K562 (cell line): ENCODE measurements around the gene ASB15. TPM values are rescaled to one million over a fixed set of nuclear protein-coding genes. Genes with fewer than 3 reads are reported as not detected.
A peak's percentile ranks its signal among the peaks of the same experiment; 100 is the strongest.

Source experiments
- CTCF ChIP-seq, 3 experiments: IDR thresholded peaks in 2 of 3; conservative IDR thresholded peaks in 1 of 3; 2 replicates each; pipeline ENCODE4 v1.5.1; 2011 to 2012; ENCODE audit warnings: low read length in 3 of 3, mild to moderate bottlenecking in 3 of 3, control low read depth in 2 of 3, improper control_type of control experiment in 1 of 3, inconsistent platforms in 1 of 3, low read depth in 1 of 3, mixed read lengths in 1 of 3, moderate library complexity in 1 of 3; ENCODE audit not compliant: insufficient read depth in 2 of 3
- HOMEZ ChIP-seq: fragments of 250-450 bp; sonication (Bioruptor Pico); IDR thresholded peaks from 2 replicates; pipeline ENCODE4 v1.4.0; 2020; ENCODE audit warnings: mild to moderate bottlenecking, moderate library complexity
- MTA3 ChIP-seq: fragments of 450-650 bp; formaldehyde crosslinking; IDR thresholded peaks from 2 replicates; pipeline ENCODE4 v1.6.1; 2017; ENCODE audit warnings: mild to moderate bottlenecking, borderline replicate concordance
- MYC ChIP-seq, 2 experiments: fragments of 250-450 bp in 1 of 2; sonication (Bioruptor Pico) in 1 of 2; IDR thresholded peaks; 2 replicates each; pipeline versions ENCODE4 v1.5.1 to v1.6.1; 2012 to 2021; ENCODE audit warnings: low read depth in 2 of 2, borderline replicate concordance in 1 of 2, improper control_type of control experiment in 1 of 2, low read length in 1 of 2, mild to moderate bottlenecking in 1 of 2, moderate library complexity in 1 of 2
- POLR2G ChIP-seq: fragments of 200-400 bp; formaldehyde crosslinking; IDR thresholded peaks from 2 replicates; pipeline ENCODE4 v1.6.1; 2017; ENCODE audit warnings: low read depth, mild to moderate bottlenecking, antibody characterized with exemption, low read length, moderate library complexity
- RBFOX2 ChIP-seq: fragments of 200-400 bp; formaldehyde crosslinking; IDR thresholded peaks from 2 replicates; pipeline ENCODE4 v1.6.1; 2017; ENCODE audit warnings: low read depth, mild to moderate bottlenecking, low read length, moderate library complexity
- RCOR1 ChIP-seq, 2 experiments: IDR thresholded peaks; 2 replicates each; pipeline ENCODE4 v1.6.1; 2012; ENCODE audit warnings: low read depth in 2 of 2, low read length in 2 of 2, borderline replicate concordance in 1 of 2, improper control_type of control experiment in 1 of 2
- RREB1 ChIP-seq: fragments of 250-450 bp; sonication (Bioruptor Pico); IDR thresholded peaks from 2 replicates; pipeline ENCODE4 v1.4.0; 2020
- SNRNP70 ChIP-seq: fragments of 200-400 bp; formaldehyde crosslinking; optimal IDR thresholded peaks from 2 replicates; pipeline ENCODE3; 2017; ENCODE audit warnings: low read depth, low read length
- SRSF1 ChIP-seq: fragments of 200-400 bp; formaldehyde crosslinking; IDR thresholded peaks from 2 replicates; pipeline ENCODE4 v1.6.1; 2017; ENCODE audit warnings: mild to moderate bottlenecking, low read depth, low read length, moderate library complexity
- ZNF583 ChIP-seq: fragments of 250-450 bp; sonication (Bioruptor Pico); IDR thresholded peaks from 2 replicates; pipeline ENCODE4 v1.4.0; 2020
- polyA plus RNA-seq, 8 experiments: library from polyadenylated mRNA; depleted of rRNA in 4 of 8; stranded (reverse) in 5 of 8; unstranded in 3 of 8; fragments of >200 nt; fragmentation: Nextera tagmentation in 2 of 8; fragmentation: Illumina TruSeq in 1 of 8; extraction: Ambion mirVana in 2 of 8; extraction: Trizol in 1 of 8; gene quantifications; 2 replicates each; pipeline versions ENCODE4 v1.2.1 to v1.2.3, GENCODE V29; 2011 to 2014; ENCODE audit warnings: inconsistent platforms in 1 of 8, missing spikeins in 1 of 8
- total RNA-seq, 7 experiments: library from RNA; depleted of rRNA in 6 of 7; stranded (reverse); fragments of >200 nt in 6 of 7; fragmentation: Illumina TruSeq in 2 of 7; extraction: Trizol in 2 of 7; gene quantifications; 2 replicates each; pipeline versions ENCODE4 v1.2.1 to v1.2.3, GENCODE V29; 2011 to 2021; ENCODE audit warnings: low replicate concordance in 1 of 7
- TF ChIP-seq, protein P1 (sequence below), 2 experiments: fragments of 450-650 bp; conservative IDR thresholded peaks; 2 replicates each; pipeline ENCODE4 v1.6.1; 2017; ENCODE audit warnings: mild to moderate bottlenecking in 2 of 2, moderate library complexity in 2 of 2

ASB15 gene
- total and polyA plus RNA-seq, 9 of the 15 experiments (the other 6 are each of a cell fraction or from before 2014, with no cell fraction given), result 0.03 to 0.14 (median 0.04) TPM; not detected in 3

DNA sequence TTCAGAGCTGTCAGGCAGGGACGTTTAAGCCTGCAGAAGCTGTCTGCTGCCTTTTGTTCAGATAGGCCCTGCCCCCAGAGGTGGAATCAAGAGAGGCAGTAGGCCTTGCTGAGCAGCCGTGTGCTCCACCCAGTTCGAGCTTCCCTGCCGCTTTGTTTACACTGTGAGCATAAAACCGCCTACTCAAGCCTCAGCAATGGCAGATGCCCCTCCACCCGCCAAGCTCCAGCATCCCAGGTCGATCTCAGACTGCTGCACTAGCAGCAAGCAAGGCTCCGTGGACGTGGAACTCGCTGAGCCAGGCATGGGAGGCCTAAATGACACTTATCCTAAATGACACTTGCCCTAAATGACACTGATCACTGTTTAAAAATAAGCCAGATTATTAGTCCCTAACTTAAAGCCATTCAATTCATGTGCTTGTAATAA is 6.8 kb upstream of the ASB15 start (continued):
- no peak for TF ChIP-seq SRSF1
- peak; percentile 59 for TF ChIP-seq RBFOX2
- TF ChIP-seq POLR2G, result peak; percentile 42
- 0 out of 2 replicates have a peak, but pooled peaks have one; percentile 35 for TF ChIP-seq MTA3
- peak; percentile 75; the same call in 1 of the 2 replicates for TF ChIP-seq RREB1 (CRISPR knock-in tag)
- no peak for TF ChIP-seq HOMEZ (CRISPR knock-in tag)
- TF ChIP-seq ZNF583 (CRISPR knock-in tag), result 0 out of 2 replicates have a peak, but pooled peaks have one; percentile 67
- TF ChIP-seq SNRNP70, result no peak
- TF ChIP-seq RCOR1 (IDR thresholded peaks at IDR 0.05; ENCODE audit: borderline replicate concordance in 1 of 2, low read depth in 2 of 2, low read length in 2 of 2), result peak in 1 of 2 experiments; percentile 35; a peak in 1 of 4 replicates
- peak; percentile 67 for TF ChIP-seq MYC (IDR thresholded peaks at IDR 0.05; ENCODE audit: low read depth, low read length)
- no peak for TF ChIP-seq MYC (CRISPR knock-in tag; IDR thresholded peaks at IDR 0.05; ENCODE audit: borderline replicate concordance, low read depth)
- peak in 1 of 3 experiments; percentile 32; a peak in 2 of 6 replicates for TF ChIP-seq CTCF (IDR thresholded peaks at IDR 0.05 in 2 of 3, conservative IDR thresholded peaks at IDR 0.05 in 1 of 3; ENCODE audit: insufficient read depth in 2 of 3, low read depth in 1 of 3, low read length in 3 of 3)
- TF ChIP-seq, protein P1, sequence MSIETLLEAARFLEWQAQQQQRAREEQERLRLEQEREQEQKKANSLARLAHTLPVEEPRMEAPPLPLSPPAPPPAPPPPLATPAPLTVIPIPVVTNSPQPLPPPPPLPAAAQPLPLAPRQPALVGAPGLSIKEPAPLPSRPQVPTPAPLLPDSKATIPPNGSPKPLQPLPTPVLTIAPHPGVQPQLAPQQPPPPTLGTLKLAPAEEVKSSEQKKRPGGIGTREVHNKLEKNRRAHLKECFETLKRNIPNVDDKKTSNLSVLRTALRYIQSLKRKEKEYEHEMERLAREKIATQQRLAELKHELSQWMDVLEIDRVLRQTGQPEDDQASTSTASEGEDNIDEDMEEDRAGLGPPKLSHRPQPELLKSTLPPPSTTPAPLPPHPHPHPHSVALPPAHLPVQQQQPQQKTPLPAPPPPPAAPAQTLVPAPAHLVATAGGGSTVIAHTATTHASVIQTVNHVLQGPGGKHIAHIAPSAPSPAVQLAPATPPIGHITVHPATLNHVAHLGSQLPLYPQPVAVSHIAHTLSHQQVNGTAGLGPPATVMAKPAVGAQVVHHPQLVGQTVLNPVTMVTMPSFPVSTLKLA (conservative IDR thresholded peaks at IDR 0.05), result 0 out of 4 replicates have a peak, but pooled peaks of 1 of the 2 experiments have one; percentile 23
